Epithelial cell of umbilical artery (primary cell): ENCODE results near the gene DEFB114. TPM values are rescaled to one million over a fixed set of nuclear protein-coding genes. Genes with fewer than 3 reads are reported as not detected.

ENCODE experiments used
- total RNA-seq: library from RNA; depleted of rRNA; stranded (reverse); fragments of >200 nt; gene quantifications from 2 replicates; pipeline ENCODE4 v1.2.3, GENCODE V29; 2014

Gene DEFB114
- not detected in 2 replicates for total RNA-seq

GRCh38 chr6:49964064-49964463 is at the start of gene DEFB114:
TSS of gene DEFB114 (minus strand) at chr6:49964164. CDS start at chr6:49964105, 59 bp downstream.

GRCh38 chr6:49969605-49970004 is 5.6 kb upstream of the DEFB114 start, which contains the start of gene DEFB113:
TSS of gene DEFB113 (minus strand) at chr6:49969625. CDS start at chr6:49969625, 0 bp downstream.

Other genes with a start within 250 kb of the DEFB114 start
- gene CRISP3, start 219.8 kb downstream of the DEFB114 start, total RNA-seq: not detected in 2 replicates
- gene PGK2, start 176.9 kb downstream of the DEFB114 start, total RNA-seq: not detected in 2 replicates
- not detected in 2 replicates for gene CRISP1, start 97.6 kb downstream of the DEFB114 start, total RNA-seq
- not detected in 2 replicates for gene DEFB113, start 5.5 kb upstream of the DEFB114 start, total RNA-seq
- not detected in 2 replicates for gene DEFB110, start 57.8 kb upstream of the DEFB114 start, total RNA-seq
- not detected in 2 replicates for gene DEFB112, start 85.8 kb upstream of the DEFB114 start, total RNA-seq